HG03045 (cell line): ENCODE results near the gene CACNA1D.
"Not testable (repeated sequence)": the region's sequence is repeated elsewhere in the genome, so short reads cannot be mapped to it uniquely, and the experiment has no call there.

Experiments used
- ATAC-seq: cut with Tn5 transposase; IDR thresholded peaks from one replicate; pipeline ENCODE4 v1.9.1; 2021; ENCODE audit warnings: mild to moderate bottlenecking, moderate library complexity; ENCODE audit not compliant: unreplicated experiment

Gene CACNA1D

GRCh38 chr3:53493963-53494791, at the start of gene CACNA1D:
CACNA1D (plus strand) TSS chr3:53494611; CDS start chr3:53495167, 556 bp downstream.
- ATAC-seq = no peak

GRCh38 chr3:53457068-53457467, 37.3 kb upstream of the CACNA1D start:
- no peak for ATAC-seq

- no peak for ATAC-seq
These were observed 34.1 kb upstream of the CACNA1D start for GRCh38 chr3:53460326-53460725.

- no peak for ATAC-seq
These were observed 30.0 kb upstream of the CACNA1D start for GRCh38 chr3:53464424-53464823.

GRCh38 chr3:53469758-53470157, 24.7 kb upstream of the CACNA1D start:
- ATAC-seq = not testable (repeated sequence)

DNA sequence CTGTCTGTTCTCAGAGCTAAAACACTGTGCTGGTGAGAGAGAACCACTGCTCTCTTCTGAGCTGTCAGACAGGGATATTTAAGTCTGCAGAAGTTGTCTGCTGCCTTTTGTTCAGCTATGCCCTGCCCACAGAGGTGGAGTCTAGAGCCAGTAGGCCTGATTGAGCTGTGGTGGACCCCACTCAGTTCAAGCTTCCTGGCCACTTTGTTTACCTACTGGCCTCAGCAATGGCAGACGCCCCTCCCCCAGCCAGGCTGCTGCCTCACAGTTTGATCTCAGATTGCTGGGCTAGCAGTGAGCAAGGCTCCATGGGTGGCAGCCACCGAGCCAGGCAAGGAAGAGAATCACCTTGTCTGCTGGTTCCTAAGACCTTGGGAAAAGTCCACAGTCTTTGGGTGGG, 21.0 kb upstream of the CACNA1D start:
- no peak for ATAC-seq

DNA sequence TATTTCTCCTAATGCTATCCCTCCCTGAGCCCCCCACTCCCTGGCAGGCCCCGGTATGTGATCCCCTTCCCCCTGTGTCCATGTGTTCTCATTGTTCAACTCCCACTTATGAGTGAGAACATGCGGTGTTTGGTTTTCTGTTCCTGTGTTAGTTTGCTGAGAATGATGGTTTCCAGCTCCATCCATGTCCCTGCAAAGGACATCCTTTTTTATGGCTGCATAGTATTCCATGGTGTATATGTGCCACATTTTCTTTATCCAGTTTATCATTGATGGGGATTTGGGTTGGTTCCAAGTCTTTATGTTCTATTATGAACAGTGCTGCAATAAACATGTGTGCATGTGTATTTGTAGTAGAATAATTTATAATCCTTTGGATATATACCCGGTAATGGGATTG, 18.0 kb upstream of the CACNA1D start:
- not testable (repeated sequence) for ATAC-seq

GRCh38 chr3:53477689-53478088, 16.7 kb upstream of the CACNA1D start:
- ATAC-seq = not testable (repeated sequence)

- no peak for ATAC-seq
These were observed 16.1 kb upstream of the CACNA1D start for GRCh38 chr3:53478166-53478830.

GRCh38 chr3:53478921-53479664, 15.3 kb upstream of the CACNA1D start:
- no peak for ATAC-seq

GRCh38 chr3:53482227-53482626, 12.2 kb upstream of the CACNA1D start:
- no peak for ATAC-seq

DNA sequence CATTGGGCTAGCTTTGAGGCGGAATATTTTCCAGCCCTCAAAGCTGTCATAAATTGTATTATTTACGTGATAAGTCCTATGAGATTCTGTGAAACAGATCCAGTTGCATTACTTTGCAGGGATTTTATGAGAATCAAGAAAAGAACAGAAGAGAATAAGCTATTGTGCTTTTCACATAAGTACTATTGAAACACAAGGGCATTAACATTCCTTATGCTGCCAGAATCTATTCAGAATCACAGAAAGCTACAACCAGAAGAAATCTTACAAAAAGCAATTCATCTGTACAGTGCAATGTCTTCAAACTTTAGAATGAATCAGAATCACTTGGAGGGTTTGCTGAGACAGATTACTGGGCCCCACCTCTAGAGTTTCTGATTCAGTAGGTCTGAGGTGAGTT, 10.6 kb upstream of the CACNA1D start:
- no peak for ATAC-seq

DNA sequence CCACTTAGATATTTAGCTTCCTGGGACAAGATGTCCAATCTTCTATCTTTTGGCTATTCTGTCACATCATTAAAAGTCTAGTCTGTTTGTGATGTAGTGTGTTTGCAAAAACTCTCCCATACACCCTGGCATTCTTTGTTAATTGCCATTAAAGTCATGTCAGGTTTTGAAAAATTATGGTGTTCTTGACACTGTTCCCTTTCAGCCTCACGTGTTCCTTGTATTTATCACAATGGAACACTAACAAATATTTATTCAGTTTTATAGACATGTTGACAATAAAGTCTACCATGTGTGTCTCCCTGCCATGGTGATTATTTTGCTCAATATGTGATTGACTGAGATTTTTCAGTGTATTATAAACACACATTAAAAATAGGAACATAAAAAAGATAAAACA, 9.4 kb upstream of the CACNA1D start:
- no peak for ATAC-seq

DNA sequence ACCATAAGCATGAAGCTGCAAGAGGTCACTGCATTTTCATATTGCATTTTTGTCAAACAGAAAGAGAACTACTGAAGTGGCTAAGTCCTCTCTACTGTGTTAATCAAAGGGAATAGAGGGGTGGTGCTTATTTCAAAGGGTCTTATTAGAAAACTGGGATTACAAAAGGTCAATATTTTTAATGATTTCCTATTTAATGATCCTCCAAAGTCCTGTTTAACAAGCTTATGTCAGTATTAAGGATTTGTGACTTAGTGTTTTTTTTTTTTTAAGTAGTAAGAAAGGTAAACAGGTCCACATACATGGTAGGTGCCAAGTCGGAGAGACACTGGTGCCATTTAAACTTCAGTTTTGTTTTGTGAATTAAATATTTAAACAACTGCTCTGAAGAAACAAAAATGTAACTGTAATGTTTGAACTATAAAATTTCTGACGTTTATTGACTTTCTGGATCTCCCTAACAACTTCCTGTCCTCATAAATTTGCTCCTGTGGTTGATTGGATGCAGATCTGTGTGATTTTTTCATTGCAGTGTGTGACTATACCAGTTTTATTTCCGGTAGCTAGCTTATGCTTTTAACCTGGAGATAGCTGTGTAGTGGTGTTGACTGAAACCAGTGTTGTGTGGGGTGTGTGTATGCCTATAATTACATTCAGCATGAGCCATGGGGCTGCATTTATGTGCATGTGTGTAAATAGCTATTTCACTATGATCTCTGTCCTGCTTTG, 8.6 kb upstream of the CACNA1D start:
- ATAC-seq = no peak

GRCh38 chr3:53486961-53487654, 7.3 kb upstream of the CACNA1D start:
- ATAC-seq = no peak

DNA sequence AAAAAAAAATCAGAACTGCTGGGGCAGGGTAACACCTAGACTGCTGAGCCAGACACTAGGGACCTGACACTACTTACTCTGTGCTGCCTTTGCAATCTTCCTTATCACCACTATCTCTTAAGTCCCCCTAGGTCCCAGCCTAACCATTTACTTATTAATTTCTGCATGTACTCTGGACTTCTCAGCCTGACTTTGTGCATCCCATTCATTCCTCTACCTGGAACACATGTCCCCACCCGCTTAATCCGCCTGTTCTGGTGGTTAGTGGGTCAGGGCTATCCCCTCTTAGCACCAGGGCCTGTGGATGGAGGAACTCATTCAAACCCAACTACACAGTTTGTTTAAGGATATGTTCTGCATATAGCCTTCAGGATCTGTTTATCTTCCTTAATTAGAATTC, 5.0 kb upstream of the CACNA1D start:
- no peak for ATAC-seq

DNA sequence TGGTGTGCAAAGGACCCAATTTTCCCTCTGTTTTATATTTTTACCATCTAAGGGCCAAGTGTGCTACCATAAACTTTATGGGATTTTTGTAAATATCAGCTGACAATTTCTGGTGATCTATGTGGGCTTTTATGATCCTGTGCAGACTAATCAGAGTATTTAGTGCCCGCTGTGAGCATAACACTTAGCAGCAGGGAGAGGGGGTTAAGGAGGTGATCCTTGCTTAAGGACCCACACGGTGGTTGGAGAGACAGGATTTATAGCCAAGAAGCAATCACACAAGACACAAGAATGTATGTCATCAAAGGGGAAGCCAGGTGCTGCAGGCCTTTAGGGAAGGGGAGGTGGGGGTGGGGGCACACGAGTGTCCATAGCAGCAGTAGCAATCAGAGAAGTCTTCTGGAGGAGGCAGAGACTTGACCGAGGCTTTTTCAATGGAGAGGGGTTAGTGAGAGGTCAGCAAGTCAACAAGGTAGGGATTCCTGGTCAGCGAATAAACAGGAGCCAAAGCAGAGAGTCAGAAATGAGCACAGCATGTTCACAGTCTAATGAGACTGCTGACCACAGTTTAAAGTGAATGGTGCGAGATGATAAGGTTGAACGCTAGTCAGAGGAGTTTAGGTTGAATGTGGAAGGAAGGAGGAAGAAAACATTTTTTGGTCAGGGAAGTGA, 4.5 kb upstream of the CACNA1D start:
- ATAC-seq = no peak

DNA sequence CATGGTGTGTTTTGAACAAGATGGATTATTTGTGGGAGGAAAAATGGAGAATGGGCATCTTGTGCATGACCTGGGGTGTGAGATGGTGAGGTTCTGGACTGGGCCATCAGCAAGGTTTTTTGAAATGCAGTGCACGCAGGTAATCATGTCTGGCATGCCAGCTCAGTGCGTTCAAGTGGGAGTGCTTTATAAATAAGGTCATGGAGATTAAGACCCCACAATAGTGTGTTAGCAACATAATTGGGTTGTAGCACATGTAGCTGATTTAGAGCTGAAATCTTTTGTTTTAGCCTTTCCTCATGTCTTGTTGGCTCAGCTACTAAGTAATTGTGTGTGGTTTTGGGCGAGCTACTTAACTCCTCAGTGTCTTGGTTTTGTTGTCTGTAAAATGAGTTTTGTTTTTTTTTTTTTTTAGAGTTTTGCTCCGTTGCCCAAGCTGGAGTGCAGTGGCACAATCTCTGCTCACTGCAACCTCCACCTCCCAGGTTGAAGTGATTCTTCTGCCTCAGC, 3.9 kb upstream of the CACNA1D start:
- no peak for ATAC-seq

- no peak for ATAC-seq
These were observed 3.1 kb upstream of the CACNA1D start for GRCh38 chr3:53491276-53491675.

- no peak for ATAC-seq
These were observed 832 bp upstream of the CACNA1D start for GRCh38 chr3:53493595-53493962.
